Kidney capillary endothelial cell (primary cell): ENCODE results near the gene THAP7.

ENCODE experiments used
- DNase-seq: peaks from one replicate; pipeline ENCODE4 v3.0.0-alpha.2; 2018; ENCODE audit warnings: low spot score

The THAP7 gene

GRCh38 chr22:20964090-20964798, 37.7 kb downstream of the THAP7 start:
- DNase-seq: no peak

- DNase-seq: no peak
Measured at GRCh38 chr22:20963201-20964052, 38.5 kb downstream of the THAP7 start.

GRCh38 chr22:20962491-20962945, 39.4 kb downstream of the THAP7 start:
- DNase-seq: no peak

- DNase-seq: no peak
Measured at GRCh38 chr22:20960609-20961008, 41.3 kb downstream of the THAP7 start.

- no peak for DNase-seq
Measured at GRCh38 chr22:20959578-20960461, 42.1 kb downstream of the THAP7 start.

- DNase-seq: no peak
Measured at GRCh38 chr22:20957683-20958431, 44.1 kb downstream of the THAP7 start.

GRCh38 chr22:20957102-20957682, 44.7 kb downstream of the THAP7 start:
- no peak for DNase-seq

GRCh38 chr22:20956258-20957101, 45.4 kb downstream of the THAP7 start:
- DNase-seq: no peak

GRCh38 chr22:20955548-20955947, 46.4 kb downstream of the THAP7 start:
- DNase-seq: no peak

- DNase-seq: no peak
Measured at GRCh38 chr22:20953668-20954500, 48.0 kb downstream of the THAP7 start.

- no peak for DNase-seq
Measured at GRCh38 chr22:20953342-20953608, 48.6 kb downstream of the THAP7 start.

GRCh38 chr22:20952544-20953341, 49.2 kb downstream of the THAP7 start:
- DNase-seq: no peak

GRCh38 chr22:20951932-20952380, 50.0 kb downstream of the THAP7 start:
- DNase-seq: no peak

GRCh38 chr22:20951151-20951931, 50.6 kb downstream of the THAP7 start:
- no peak for DNase-seq

- no peak for DNase-seq
Measured at GRCh38 chr22:20949698-20950183, 52.2 kb downstream of the THAP7 start.
